ENCODE measurements around the gene INVS. TPM values are rescaled to one million over a fixed set of nuclear protein-coding genes. Genes with fewer than 3 reads are reported as not detected.

Gene INVS
- total RNA-seq, 2 experiments from 2014 or later = 18.0 to 20.4 TPM

DNA sequence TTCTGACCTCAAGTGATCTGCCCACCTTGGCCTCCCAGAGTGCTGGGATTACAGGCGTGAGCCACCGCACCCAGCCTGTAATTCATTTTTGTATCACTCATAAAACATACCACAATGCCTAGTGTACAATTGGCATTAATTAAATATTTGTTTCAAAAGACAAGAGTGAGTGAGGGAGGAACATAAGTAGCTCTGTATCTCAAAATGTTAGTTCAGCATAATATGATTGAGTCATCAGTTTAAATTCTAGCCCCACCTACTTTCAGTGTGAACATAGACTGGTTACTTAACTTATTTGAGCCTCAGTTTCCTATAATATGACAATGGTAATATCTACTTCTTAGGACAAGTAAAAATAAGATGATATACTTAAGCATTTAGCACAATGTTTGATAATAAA, 26.9 kb downstream of the INVS start:
- no peaks in the 10 kb centered on the region for H3K27me3 Mint-ChIP-seq
- H3K4me1 Mint-ChIP-seq (ENCODE audit: low read depth) = peaks cover 2% of the 10 kb centered on the region
- TF ChIP-seq, protein P1, sequence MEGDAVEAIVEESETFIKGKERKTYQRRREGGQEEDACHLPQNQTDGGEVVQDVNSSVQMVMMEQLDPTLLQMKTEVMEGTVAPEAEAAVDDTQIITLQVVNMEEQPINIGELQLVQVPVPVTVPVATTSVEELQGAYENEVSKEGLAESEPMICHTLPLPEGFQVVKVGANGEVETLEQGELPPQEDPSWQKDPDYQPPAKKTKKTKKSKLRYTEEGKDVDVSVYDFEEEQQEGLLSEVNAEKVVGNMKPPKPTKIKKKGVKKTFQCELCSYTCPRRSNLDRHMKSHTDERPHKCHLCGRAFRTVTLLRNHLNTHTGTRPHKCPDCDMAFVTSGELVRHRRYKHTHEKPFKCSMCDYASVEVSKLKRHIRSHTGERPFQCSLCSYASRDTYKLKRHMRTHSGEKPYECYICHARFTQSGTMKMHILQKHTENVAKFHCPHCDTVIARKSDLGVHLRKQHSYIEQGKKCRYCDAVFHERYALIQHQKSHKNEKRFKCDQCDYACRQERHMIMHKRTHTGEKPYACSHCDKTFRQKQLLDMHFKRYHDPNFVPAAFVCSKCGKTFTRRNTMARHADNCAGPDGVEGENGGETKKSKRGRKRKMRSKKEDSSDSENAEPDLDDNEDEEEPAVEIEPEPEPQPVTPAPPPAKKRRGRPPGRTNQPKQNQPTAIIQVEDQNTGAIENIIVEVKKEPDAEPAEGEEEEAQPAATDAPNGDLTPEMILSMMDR (IDR thresholded peaks at IDR 0.05) = no peak
- no peak overlapping the region for H3K27ac Mint-ChIP-seq
- no peak overlapping the region for H3K4me3 Mint-ChIP-seq
- DNase-seq (no peak), ATAC-seq (no peak)
- H3K36me3 Mint-ChIP-seq (ENCODE audit: low read depth) = peaks cover 24% of the 10 kb centered on the region
- CTCF ChIA-PET = no interaction called here
- no peaks in the 10 kb centered on the region for H3K9me3 Mint-ChIP-seq
- POLR2A ChIA-PET = no interaction called here
- intact Hi-C loops (cut with micrococcal nuclease) = no loop called here

DNA sequence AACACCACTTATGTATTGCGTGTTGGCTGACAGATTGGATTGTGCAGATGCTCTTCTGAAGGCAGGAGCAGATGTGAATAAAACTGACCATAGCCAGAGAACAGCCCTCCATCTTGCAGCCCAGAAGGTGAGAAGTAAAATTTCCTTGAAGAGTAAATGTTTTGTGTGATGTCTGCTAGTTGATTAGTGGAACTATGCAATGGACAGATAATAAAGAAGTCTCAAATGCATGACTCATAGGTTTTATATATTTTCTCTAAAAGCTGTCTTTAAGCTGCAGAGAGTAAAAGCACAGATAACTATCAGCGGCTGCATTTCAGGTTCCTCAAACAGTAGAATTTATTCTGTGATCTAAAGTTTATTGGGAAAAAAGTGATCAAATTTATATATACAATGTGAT, 27.4 kb downstream of the INVS start:
- TF ChIP-seq, protein P1 (IDR thresholded peaks at IDR 0.05) = no peak
- no peak overlapping the region for H3K4me3 Mint-ChIP-seq
- POLR2A ChIA-PET = no interaction called here
- no peak for ATAC-seq
- H3K9me3 Mint-ChIP-seq = no peaks in the 10 kb centered on the region
- intact Hi-C loops (cut with micrococcal nuclease) = no loop called here
- CTCF ChIA-PET = interaction anchor here (1.2 kb wide), 1 partner anchor 96 kb away, joined by 3 read pairs; no protein-coding TSS in a partner anchor
- H3K27ac Mint-ChIP-seq = no peak overlapping the region
- no peak for DNase-seq
- H3K4me1 Mint-ChIP-seq (ENCODE audit: low read depth) = no peaks in the 10 kb centered on the region
- H3K36me3 Mint-ChIP-seq (ENCODE audit: low read depth) = peaks cover 24% of the 10 kb centered on the region
- no peaks in the 10 kb centered on the region for H3K27me3 Mint-ChIP-seq

DNA sequence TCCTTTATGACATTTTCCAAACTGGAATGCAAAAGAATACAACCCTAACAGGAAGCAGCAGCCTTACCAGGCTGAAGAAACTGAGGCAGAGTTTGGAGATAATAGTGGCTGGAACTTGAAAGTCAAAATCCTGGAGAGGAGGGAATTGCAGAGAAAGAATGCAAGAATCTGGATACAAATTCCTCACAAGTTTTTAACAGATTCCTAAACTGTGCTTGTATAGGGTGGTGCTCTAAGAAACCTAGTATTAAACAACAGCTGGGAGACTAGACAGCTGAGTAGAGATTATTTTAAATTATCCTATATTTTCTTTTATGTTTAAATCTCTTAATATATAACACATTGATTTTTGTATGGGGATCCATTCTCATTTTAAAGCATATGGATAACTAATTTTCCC, 30.7 kb downstream of the INVS start:
- DNase-seq (no peak), ATAC-seq (no peak)
- no peaks in the 10 kb centered on the region for H3K4me1 Mint-ChIP-seq (ENCODE audit: low read depth)
- no peak overlapping the region for H3K27ac Mint-ChIP-seq
- no peaks in the 10 kb centered on the region for H3K9me3 Mint-ChIP-seq
- no peak overlapping the region for H3K4me3 Mint-ChIP-seq
- TF ChIP-seq, protein P1 (IDR thresholded peaks at IDR 0.05) = no peak
- intact Hi-C loops (cut with micrococcal nuclease) = no loop called here
- POLR2A ChIA-PET = no interaction called here
- CTCF ChIA-PET = no interaction called here
- peaks cover 39% of the 10 kb centered on the region for H3K36me3 Mint-ChIP-seq (ENCODE audit: low read depth)
- H3K27me3 Mint-ChIP-seq = no peaks in the 10 kb centered on the region

DNA sequence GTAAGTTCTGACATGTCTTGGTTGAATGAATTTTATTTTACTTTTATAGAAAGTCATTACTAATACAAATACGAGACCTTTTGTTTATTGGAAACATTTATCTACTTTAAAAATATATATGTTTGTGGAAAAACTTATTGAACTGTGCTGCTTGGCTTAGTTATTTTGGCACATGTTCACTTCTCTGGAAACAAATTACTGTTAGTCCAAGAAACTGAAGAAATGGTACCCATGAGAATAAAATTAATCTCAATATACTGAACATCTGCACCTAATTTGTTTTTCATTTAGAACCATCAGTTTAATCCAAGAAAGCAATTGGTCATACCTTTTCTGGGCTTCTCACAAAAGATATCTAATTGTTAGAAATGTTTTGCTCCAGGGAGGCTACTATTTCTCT, 32.2 kb downstream of the INVS start:
- TF ChIP-seq, protein P1 (IDR thresholded peaks at IDR 0.05) = no peak
- ATAC-seq = no peak
- Mint-ChIP-seq H3K4me3 (no peak overlapping the region), H3K4me1 (ENCODE audit: low read depth) (no peaks in the 10 kb centered on the region), H3K27me3 (no peaks in the 10 kb centered on the region), H3K36me3 (ENCODE audit: low read depth) (peaks cover 34% of the 10 kb centered on the region), H3K9me3 (no peaks in the 10 kb centered on the region), H3K27ac (no peak overlapping the region)
- ChIA-PET POLR2A (no interaction called here), CTCF (interaction anchor here (0.9 kb wide), 1 partner anchor 11 kb away, joined by 3 read pairs; no protein-coding TSS in a partner anchor)
- no peak for DNase-seq
- intact Hi-C loops (cut with micrococcal nuclease) = no loop called here

DNA sequence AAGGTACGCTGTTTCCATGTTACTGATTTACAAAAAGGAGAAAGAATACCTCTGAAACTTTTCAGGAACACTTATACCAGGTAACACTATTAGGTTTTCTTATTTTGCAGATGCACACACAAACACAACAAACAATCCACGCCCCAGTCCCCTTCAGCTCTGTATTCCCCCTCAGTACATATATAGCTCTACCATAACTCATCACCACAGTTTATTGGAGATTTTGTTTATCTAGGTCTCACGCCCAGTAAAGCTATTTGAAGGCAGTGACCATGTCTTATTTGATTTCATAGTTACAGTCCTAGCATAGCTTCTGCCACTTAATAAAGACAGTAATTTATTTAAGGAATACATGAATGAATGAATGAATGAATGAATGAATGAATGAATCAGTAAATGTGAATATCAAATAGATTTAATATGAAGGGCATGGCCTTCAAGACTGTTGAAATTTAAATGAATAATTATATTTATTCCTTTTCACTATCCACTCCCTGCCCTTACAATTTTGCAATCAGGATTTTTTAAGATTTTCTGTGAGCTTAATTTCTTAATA, 32.9 kb downstream of the INVS start:
- ATAC-seq (no peak), DNase-seq (no peak)
- intact Hi-C loops (cut with micrococcal nuclease) = no loop called here
- Mint-ChIP-seq H3K27ac (no peak overlapping the region), H3K27me3 (no peaks in the 10 kb centered on the region), H3K4me3 (no peak overlapping the region), H3K9me3 (no peaks in the 10 kb centered on the region), H3K36me3 (ENCODE audit: low read depth) (peaks cover 30% of the 10 kb centered on the region), H3K4me1 (ENCODE audit: low read depth) (no peaks in the 10 kb centered on the region)
- ChIA-PET POLR2A (no interaction called here), CTCF (no interaction called here)
- TF ChIP-seq, protein P1 (IDR thresholded peaks at IDR 0.05) = no peak

All from activated CD8-positive, alpha-beta T cell treated with anti-CD3 and anti-CD28 coated beads for 36 hours (primary cell).